HUES6 (cell line): Measurements from ENCODE around the gene SAE1.

Experiments
- H3K27ac ChIP-seq: 2 replicates; pipeline ENCODE4 v1.7.0; 2013; ENCODE audit warnings: low read depth, mild to moderate bottlenecking, low read length, inconsistent platforms
- H3K27me3 ChIP-seq: 2 replicates; pipeline ENCODE4 v1.6.1; 2013; ENCODE audit warnings: low read length; ENCODE audit not compliant: control insufficient read depth, insufficient read depth
- H3K36me3 ChIP-seq: 2 replicates; pipeline ENCODE4 v1.6.1; 2013; ENCODE audit warnings: low read length; ENCODE audit not compliant: control insufficient read depth, insufficient read depth
- H3K4me1 ChIP-seq: 2 replicates; pipeline ENCODE4 v1.6.1; 2013; ENCODE audit warnings: low read length; ENCODE audit not compliant: control insufficient read depth, insufficient read depth
- H3K4me3 ChIP-seq: 2 replicates; pipeline ENCODE4 v1.5.1; 2013; ENCODE audit warnings: low read depth, low read length
- H3K9ac ChIP-seq: one replicate; pipeline ENCODE4 v1.6.1; 2013; ENCODE audit warnings: mild to moderate bottlenecking, low read length
- H3K9me3 ChIP-seq: 2 replicates; pipeline ENCODE4 v1.6.1; 2013; ENCODE audit warnings: low read depth, low read length; ENCODE audit not compliant: control insufficient read depth, insufficient read depth

SAE1 gene

GRCh38 chr19:47107202-47107952, 23.3 kb upstream of the SAE1 start:
- H3K9me3 ChIP-seq, result no peaks in the 10 kb centered on the region
- 0 out of 2 replicates have a peak overlapping the region, but pooled peaks have one; percentile 0 for H3K27ac ChIP-seq
- H3K9ac ChIP-seq, result no peak overlapping the region
- peaks cover 33% of the 10 kb centered on the region for H3K36me3 ChIP-seq
- H3K27me3 ChIP-seq, result no peaks in the 10 kb centered on the region
- no peak overlapping the region for H3K4me3 ChIP-seq
- peaks cover 45% of the 10 kb centered on the region for H3K4me1 ChIP-seq

GRCh38 chr19:47107953-47108746, 22.5 kb upstream of the SAE1 start:
- no peaks in the 10 kb centered on the region for H3K9me3 ChIP-seq
- peak overlapping the region; percentile 100 for H3K27ac ChIP-seq
- 0 out of 2 replicates have a peak overlapping the region, but pooled peaks have one; percentile 1 for H3K4me3 ChIP-seq
- peaks cover 43% of the 10 kb centered on the region for H3K4me1 ChIP-seq
- no peaks in the 10 kb centered on the region for H3K27me3 ChIP-seq
- peaks cover 33% of the 10 kb centered on the region for H3K36me3 ChIP-seq
- H3K9ac ChIP-seq, result peak overlapping the region; percentile 37

DNA sequence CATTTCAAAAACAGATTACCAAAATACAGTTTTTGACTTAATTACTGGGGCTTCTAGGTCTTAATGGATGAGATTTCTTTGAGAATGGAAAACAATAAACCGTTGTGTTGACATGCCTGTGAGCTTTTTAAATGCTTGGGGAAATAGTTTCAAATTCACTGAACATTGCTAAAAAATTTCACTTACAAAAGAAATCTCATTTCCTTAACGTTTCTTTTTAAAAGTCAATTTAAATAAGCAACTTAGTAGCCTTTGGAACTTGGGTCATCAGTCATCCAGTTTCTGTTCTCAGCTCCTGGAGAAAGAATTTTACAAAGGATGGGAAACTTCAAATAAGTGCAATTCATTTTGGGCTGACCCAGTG, 21.5 kb upstream of the SAE1 start:
- peaks cover 33% of the 10 kb centered on the region for H3K36me3 ChIP-seq
- peak overlapping the region; percentile 93 for H3K9ac ChIP-seq
- peak overlapping the region; percentile 100 for H3K27ac ChIP-seq
- no peaks in the 10 kb centered on the region for H3K27me3 ChIP-seq
- H3K4me1 ChIP-seq, result peaks cover 48% of the 10 kb centered on the region
- no peaks in the 10 kb centered on the region for H3K9me3 ChIP-seq
- peak overlapping the region; percentile 87 for H3K4me3 ChIP-seq

GRCh38 chr19:47109541-47110375, 20.9 kb upstream of the SAE1 start:
- peaks cover 31% of the 10 kb centered on the region for H3K36me3 ChIP-seq
- peak overlapping the region; percentile 87 for H3K4me3 ChIP-seq

DNA sequence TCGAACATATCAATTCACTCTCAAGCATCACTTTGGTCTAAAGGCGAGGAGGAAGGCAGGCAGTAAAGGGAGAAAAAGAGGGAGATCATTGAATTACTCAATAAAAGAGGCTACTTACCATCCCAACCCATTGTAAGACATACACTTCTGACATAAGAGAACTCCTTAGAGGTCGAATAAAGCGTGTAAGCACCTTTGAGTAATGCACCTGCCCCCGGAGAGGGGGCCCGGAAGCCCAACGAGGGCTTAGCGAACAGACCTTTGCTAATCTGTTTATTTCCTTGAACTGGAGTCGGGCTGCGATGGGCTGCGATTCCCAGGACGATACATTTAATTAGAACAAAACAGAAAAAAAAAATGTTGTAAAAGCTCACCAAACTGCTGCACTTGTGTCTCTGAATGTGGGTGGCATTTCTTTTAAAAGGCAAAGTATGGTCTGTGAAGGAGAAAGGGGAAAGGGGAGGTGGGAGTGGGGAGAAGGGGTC, 20.1 kb upstream of the SAE1 start:
- Histone ChIP-seq H3K9me3 (no peaks in the 10 kb centered on the region), H3K36me3 (peaks cover 24% of the 10 kb centered on the region), H3K27me3 (no peaks in the 10 kb centered on the region), H3K27ac (peak overlapping the region; percentile 100), H3K4me3 (peak overlapping the region; percentile 87), H3K4me1 (peaks cover 48% of the 10 kb centered on the region), H3K9ac (peak overlapping the region; percentile 93)

More at GRCh38 chr19:47109541-47110375, 20.9 kb upstream of the SAE1 start:
- H3K27ac ChIP-seq, result peak overlapping the region; percentile 100
- no peaks in the 10 kb centered on the region for H3K27me3 ChIP-seq
- peak overlapping the region; percentile 93 for H3K9ac ChIP-seq
- peaks cover 48% of the 10 kb centered on the region for H3K4me1 ChIP-seq
- H3K9me3 ChIP-seq, result no peaks in the 10 kb centered on the region

- H3K4me1 ChIP-seq, result peaks cover 48% of the 10 kb centered on the region
- H3K27me3 ChIP-seq, result no peaks in the 10 kb centered on the region
- peak overlapping the region; percentile 93 for H3K9ac ChIP-seq
- peaks cover 21% of the 10 kb centered on the region for H3K36me3 ChIP-seq
- H3K27ac ChIP-seq, result peak overlapping the region; percentile 100
- no peaks in the 10 kb centered on the region for H3K9me3 ChIP-seq
- H3K4me3 ChIP-seq, result peak overlapping the region; percentile 87
Observed at GRCh38 chr19:47111006-47111621, 19.5 kb upstream of the SAE1 start.

DNA sequence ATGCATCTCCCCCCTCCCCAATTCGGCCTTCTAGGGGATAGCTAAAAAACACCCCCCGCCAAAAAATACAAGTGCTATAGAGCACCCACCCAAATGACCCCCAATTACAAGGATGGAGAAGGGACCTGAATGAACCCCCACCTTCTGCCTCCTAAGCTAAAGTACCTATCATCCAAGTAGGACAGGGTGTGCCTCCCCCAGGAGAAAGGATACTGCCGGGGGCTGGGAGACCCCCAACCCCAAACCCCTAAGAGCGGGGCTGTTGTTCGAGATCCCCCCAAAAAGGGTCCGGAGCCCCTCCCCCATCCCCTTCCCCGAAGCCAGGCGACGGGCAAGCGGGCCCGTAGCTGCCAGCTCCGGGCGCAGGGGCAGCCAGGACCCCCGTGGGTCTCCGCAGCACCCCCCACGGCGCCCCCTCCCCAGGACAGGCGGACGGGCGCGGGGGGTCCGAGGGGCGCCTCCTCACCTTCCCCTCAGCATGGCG, 18.9 kb upstream of the SAE1 start:
- Histone ChIP-seq H3K4me1 (peaks cover 43% of the 10 kb centered on the region), H3K36me3 (peaks cover 21% of the 10 kb centered on the region), H3K9me3 (no peaks in the 10 kb centered on the region), H3K27me3 (no peaks in the 10 kb centered on the region), H3K27ac (peak overlapping the region; percentile 100), H3K4me3 (peak overlapping the region; percentile 87), H3K9ac (peak overlapping the region; percentile 93)

GRCh38 chr19:47112166-47112996, 18.3 kb upstream of the SAE1 start:
- Histone ChIP-seq H3K4me1 (peaks cover 36% of the 10 kb centered on the region), H3K9me3 (no peaks in the 10 kb centered on the region), H3K9ac (peak overlapping the region; percentile 93), H3K4me3 (peak overlapping the region; percentile 87), H3K27ac (peak overlapping the region; percentile 100), H3K27me3 (no peaks in the 10 kb centered on the region), H3K36me3 (peaks cover 14% of the 10 kb centered on the region)

DNA sequence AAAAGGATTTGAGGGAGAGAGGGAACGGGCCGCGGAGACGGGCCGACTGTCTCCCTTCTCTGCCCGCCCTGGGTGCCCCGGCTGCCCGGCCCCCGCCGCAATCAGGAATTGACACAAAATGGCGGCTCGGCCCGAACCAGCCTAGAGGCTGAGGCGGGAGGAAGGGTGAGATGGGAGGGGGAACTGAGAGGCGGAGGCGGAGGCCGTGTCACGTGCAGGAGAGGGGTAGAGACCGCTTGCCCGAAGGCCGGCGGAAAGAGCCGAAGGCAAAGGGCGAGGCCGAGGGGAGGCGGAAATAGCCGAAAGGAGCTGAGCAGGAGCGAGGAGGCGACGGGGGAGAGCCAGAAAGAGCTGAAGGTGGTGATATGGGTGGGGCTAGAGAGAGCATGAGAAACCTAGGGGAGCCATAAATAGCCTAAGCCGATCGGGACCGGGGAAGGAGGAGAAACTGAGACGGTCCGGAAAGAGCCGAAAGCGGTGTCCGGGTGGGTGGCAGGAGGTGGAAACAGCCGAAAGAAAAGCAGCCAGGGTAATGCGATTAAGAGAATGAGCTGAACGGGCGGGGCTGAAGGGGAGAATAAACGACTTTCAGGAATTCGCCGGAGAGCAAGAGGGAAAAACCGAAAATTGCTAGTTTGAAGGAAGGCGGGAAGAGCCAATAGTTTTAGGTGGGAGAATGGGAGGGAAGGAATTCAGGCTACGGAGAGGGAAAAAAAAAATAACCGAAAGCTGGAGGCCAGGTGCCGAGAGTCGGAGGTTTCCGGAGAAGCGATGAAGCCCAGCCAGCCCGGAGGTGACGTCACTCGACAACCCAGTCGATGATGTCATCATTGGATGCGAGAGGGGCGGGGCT, 17.4 kb upstream of the SAE1 start, which contains the start of gene ZC3H4:
TSS of gene ZC3H4 (minus strand) at position 780 of the 853 bp plus-strand sequence. CDS start 1,192 bp downstream, outside the sequence.
- no peaks in the 10 kb centered on the region for H3K27me3 ChIP-seq
- peaks cover 28% of the 10 kb centered on the region for H3K4me1 ChIP-seq
- peak within 1 kb of the TSS; percentile 93 for H3K9ac ChIP-seq
- H3K36me3 ChIP-seq, result peaks cover 14% of the 10 kb centered on the region
- no peaks in the 10 kb centered on the region for H3K9me3 ChIP-seq
- H3K27ac ChIP-seq, result peak within 1 kb of the TSS; percentile 100
- H3K4me3 ChIP-seq, result peak within 1 kb of the TSS; percentile 87
